Left hindlimb (tissue), 1 donor: ENCODE data around the gene ZNF205.
"Not testable (repeated sequence)": the region's sequence is repeated elsewhere in the genome, so short reads cannot be mapped to it uniquely, and the experiment has no call there.

Experiments
- DNase-seq: peaks from one replicate; pipeline ENCODE4 v3.0.0-alpha.2; 2018

The ZNF205 gene

DNA sequence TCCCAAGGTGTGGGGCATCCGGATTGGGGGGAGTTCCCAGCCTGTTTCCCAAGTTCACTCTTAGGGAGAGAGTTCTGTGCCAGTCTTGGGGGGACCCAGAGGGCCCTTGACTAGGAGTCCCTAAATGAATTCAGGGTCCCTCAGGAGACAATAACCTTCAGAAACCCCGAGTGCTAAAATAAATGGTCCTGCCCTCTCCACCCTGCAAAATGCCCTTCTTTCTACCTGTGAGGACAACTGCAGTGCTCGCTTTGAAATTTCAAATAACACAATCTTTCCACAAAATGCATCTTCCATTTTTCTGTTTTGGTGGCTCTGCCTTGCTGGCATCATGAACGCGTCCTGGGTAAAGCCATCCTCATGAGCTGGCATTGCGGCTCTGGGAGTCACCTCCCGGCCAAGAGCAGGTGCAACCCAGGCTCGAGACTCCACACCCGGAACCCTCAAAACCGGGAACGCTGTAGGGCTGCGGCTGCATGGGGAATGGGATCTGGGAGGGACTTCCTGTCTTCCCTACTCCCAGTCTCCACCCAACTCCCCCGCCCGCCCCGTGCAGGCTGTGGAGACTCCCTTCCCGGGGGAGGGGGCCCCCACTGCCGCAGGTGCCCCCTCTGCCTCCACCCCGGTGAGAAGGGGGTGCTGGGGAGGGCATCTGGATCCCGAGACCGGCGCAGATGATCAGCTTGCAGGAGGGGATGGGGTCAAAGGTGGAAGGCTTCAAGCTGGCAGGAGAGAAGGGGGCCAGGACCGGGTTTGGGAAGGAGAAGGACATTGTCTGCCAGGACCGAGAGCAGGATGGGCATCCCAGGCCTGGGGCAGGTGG is at the start of gene ZNF205:
ZNF205 (plus strand) TSS at position 529 of the 823 bp plus-strand sequence. CDS start 845 bp downstream, outside the sequence.
- peak; percentile 83 for DNase-seq

DNA sequence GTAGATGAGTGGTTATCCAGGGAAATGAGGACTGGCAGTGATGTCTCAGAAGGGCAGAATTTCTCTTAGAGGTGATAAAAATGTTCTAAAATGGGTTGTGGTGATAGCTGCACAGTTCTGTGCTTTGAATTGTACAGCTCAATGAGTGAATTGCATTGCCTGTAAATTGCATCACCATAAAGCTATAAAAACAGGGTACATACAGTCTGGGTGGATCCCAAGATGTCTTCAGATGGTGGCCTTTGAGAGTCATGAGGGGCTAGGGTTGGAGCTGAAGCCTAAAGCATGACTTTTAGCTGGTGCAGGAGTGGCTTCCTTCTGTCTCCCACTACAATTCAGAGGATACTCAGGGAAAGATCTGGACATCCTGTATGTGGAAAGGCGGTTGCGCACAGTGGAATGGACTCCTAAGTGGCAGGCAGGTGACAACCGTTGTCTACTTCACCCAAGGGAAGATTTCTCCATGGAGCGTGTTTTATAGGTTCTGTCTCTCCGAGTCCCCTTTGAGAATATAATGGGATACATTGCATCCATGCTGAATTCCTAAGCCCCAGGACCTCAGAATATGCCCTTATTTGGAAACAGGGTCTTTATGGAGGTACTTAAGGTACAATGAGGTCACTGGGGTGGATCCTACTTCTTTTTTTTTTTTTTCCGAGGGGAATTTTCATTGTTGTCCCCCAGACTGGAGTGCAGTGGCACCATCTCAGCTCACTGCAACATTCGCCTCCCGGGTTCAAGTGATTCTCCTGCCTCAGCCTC is 48.6 kb upstream of the ZNF205 start:
- no peak for DNase-seq

DNA sequence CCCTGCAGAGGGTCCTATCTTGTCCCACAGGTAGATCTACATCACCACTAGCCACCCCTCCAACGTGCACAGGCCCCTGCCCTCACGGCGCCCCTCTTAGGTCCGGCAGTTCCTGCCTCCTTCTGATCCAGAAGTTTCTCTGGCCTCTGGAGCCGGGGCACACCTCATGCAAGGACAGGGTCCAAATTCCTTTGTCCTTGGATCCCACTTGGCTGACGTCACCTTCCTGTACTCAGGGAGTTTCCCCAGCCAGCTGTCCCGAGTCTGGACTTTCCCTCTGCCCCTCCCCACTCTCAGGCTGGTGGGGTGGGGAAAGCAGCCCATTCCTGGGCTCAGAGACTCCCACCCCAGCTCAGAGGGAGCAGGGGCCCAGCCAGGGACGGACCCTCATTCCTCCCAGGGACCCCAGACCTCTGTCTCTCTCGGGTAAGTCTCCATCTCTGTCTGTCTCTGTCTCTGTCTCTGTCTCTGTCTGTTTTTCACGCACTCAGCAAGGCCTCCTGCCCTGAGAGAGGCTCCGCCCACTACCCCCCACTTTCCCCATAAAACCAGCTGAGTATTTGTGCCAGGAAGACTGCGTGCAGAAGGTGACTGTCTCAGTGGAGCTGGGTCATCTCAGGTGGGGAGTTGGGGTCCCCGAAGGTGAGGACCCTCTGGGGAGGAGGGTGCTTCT is 47.2 kb upstream of the ZNF205 start, which contains the start of gene IL32:
IL32 (plus strand) TSS at position 572 of the 673 bp plus-strand sequence. CDS start 172 bp downstream, outside the sequence.
- peak; percentile 77 for DNase-seq

DNA sequence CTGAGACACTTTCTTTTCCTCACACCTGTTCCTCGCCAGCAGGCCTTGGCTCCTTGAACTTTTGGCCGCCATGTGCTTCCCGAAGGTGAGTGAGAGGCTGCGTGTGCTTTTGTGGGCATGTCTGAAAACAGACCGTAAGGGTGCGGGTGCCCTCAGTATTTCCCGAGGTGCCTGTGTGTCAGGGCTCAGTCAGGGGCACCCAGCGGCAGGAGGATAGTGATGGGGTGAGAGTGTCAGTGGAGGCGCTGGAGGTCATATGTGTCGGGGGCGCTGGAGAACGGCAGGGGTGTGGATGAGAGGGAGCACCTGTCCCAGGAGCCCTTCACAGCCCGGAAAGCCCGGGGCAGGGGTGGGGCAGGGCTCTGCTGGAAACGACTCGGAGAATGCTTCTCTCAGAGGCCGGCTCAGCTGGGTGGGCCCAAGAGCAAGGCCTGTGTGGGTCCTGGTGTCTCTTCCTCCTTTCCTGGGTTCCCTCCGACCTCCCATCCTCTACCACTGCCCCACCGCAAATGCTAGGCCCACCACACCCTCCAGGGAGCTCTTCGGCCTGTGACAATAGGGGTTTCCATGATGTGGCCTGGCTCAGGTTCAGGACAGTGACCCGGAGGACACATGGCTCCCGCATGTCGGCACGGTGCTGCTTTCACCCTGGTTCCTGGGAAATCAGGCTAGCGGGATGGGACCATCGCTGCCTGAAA is 46.5 kb upstream of the ZNF205 start:
- DNase-seq: no peak

DNA sequence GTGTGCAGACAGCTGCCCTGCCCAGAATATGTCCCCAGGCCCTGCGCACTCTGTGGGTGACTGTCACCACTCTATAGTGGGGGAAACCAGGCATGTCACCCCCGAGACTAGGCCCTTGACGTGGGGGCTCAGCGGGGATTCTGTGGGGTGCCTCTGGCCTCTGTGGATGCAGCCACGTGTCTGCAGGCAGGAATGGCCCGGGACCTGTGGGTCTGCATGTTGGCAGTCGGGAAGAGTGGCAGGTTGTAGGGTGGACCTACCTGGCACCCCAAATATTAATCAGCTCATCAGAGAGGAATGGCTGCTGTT is 46.0 kb upstream of the ZNF205 start:
- no peak for DNase-seq

DNA sequence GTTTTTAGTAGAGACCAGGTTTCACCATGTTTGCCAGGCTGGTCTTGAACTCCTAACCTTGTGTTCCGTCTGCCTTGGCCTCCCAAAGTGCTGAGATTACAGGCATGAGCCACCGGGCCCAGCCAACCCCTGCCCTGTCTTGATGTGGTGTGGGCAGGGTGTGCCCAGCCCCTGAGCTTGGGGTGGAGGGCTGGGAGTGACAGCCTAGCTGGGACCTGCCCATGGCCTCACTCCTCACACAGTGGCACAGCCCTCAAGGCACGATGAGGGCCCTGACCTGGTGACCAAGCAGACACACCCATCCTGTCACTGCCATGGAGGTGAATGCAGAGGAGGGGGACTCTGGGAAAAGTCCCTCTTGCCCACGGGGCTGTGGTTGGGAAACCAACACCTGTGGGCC is 43.9 kb upstream of the ZNF205 start:
- no peak for DNase-seq

DNA sequence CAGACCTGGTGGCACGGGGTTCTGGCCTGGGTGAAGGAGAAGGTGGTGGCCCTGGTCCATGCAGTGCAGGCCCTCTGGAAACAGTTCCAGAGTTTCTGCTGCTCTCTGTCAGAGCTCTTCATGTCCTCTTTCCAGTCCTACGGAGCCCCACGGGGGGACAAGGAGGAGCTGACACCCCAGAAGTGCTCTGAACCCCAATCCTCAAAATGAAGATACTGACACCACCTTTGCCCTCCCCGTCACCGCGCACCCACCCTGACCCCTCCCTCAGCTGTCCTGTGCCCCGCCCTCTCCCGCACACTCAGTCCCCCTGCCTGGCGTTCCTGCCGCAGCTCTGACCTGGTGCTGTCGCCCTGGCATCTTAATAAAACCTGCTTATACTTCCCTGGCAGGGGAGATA is 43.2 kb upstream of the ZNF205 start:
- not testable (repeated sequence) for DNase-seq

DNA sequence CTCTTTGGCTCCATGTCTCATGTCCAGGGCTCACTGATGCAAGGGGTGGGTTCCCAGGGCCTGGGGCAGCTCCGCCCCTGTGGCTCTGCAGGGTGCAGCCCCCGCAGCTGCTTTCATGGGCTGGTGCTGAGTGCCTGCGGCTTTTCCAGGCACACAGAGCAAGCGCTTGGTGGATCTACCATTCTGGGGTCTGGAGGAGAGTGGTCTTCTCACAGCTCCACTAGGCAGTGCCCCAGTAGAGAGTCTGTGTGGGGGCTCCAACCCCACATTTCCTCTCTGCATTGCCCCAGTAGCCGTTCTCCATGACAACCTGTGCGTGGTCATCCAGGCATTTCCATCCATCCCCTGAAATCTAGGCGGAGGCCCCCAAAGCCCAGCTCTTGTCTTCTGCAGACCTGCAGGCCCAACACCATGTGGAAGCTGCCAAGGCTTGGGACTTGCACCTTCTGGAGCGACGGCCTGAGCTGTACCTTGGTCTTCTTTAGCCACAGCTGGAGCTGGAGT is 41.7 kb upstream of the ZNF205 start:
- no peak for DNase-seq

DNA sequence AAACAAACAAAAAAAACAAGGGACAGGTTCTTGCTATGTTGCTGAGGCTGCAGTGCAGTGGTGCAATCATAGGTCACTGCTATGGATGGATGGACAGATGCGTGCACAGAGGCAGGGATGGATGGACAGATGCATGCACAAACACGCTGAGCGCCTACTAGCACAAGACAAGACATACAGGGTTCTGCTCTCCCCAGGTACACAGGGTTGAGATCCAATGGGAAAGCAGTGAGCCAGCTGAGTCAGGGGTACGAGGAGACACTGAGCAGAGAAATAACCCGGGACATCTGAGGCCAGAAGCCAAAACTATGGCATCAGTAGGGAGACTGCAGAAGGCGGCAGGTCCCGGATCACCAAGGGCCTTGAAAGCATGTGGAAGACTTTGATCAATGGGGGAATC is 40.7 kb upstream of the ZNF205 start:
- no peak for DNase-seq

DNA sequence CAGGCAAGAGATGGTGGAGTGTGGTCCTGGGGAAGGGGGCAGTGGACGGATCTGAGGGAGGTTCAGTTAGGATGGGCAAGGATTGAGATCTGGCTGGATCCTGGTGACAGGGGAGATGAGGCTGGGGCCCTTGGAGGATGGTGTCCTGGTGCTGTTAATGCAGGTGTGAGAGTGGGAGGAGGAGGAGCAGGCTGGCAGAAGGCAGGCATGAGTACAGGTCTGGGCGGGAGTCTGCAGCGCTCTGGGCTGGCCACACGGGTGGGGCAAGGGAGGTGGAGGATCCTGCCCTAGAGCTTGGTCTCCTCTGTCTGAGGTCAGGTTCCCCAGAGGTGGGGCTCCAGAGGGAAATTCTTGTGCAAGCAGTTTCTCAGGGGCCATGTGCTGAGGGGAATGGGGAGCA is 40.2 kb upstream of the ZNF205 start:
- not testable (repeated sequence) for DNase-seq

DNA sequence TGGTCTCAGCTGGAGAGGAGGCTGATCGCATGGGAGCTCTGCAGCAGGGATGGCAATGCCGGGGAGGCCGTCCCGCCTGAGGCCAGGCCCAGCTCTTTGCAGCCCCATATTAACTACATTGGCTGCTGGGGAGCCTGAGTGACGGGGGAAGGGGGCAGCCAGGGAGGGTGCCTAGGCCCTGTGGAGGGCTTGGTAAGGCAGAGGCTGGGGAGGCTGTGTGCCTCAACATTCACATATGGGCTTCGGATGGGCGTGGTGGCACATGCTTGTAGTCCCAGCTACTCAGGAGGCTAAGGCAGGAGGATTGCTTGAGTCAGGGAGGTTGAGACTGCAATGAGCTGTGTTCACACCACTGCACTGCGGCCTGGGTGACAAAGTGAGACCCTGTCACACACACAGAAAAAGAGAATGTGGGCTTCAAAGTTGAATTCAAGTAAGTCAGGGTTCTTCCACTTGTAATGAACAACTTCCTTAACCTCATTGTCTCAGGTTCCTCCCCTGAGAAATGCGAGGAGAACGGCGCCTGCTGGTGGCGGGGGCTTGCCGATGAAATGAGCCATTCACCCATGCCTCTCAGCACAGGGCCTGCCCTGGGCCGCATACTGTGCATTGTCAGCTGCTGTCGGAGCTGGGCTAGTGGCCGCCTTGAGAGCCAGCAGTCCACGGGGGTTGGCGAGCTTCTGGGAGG is 39.7 kb upstream of the ZNF205 start:
- not testable (repeated sequence) for DNase-seq

DNA sequence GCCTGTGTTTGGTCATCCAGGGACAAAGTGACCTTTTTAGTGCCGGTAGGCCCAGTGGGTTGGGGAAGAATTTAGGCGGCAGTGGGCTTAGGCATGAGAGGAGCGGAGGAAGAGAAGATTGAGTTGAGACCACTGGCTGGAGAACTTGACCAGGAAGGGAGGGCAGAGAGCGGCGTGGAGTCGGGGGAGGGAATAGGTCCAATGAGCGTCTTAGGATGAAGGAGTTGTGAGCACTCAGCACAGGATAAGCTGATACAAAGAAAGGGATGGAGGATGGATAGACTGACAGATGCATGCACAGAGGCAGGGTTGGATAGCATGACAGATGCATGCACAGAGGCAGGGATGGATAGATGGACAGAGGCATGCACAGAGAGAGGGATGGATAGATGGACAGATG is 38.9 kb upstream of the ZNF205 start:
- DNase-seq: no peak

DNA sequence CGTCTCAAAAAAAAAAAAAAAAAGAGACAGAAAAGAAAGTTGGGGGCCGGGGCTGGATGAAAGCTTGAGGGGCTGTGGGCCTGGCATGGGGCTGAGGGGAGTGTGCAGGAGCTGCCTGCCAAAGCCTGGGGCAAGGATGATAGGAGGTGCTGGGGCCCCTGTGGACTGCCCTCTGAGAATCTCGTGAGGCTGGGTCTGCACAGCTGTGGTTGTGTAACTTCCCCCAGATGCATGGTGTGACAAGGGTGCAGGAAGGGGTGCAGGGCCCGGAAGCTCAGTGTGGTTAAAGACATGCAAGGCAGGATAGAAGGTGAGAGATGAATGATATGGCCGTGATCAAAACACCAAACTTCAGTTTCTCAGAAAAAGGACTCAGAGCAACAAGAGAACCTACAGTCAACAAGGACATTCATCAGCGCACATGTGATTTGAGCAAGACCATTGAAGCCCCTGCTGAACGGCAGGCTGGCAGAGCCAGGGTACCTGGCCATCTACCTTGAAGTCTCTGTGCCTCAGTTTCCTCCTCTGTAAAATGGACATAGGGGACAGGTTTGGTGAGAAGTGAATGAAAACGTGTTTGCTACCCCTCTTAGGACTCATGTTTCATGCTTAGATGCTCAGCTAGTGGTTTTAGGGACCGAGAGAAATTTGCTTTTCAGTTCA is 37.4 kb upstream of the ZNF205 start:
- no peak for DNase-seq

DNA sequence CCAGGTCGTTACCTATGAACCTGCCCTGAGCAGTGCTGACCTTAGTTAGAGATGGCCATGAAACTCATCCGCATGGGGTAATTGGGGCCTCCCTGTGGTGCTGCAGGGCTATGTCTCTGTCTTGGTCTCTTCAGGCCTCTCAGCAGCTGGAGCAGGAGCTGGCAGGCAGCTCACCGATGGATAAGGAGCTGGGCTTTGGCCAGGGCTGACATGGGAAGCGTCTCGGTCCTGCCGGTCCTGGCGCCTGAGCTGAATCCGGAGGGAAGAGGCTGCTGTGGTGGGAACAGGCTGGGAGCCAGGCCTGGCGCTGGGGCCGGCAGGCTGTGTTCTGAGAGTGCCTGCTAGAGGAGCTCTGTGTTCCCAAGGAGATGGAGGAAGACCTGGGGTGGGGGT is 36.9 kb upstream of the ZNF205 start:
- no peak for DNase-seq

DNA sequence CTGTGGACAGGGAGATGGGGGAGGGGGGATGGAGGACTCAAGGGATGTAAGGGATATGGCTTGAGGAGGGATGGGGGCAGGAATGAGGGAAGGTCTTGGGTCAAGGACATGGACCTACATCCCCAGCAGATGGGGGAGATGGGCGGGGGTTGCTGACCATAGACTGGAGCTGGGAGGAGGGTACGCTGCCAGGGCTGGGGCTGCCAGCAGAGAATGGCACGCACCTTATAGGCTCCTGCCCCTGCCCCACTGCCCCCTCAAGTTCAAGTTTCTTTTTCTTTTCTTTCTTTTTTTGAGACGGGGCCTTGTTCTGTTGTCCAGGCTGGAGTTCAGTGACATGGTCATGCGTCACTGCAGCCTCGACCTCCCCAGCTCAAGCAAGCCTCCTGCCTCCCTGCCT is 36.4 kb upstream of the ZNF205 start:
- DNase-seq: not testable (repeated sequence)

DNA sequence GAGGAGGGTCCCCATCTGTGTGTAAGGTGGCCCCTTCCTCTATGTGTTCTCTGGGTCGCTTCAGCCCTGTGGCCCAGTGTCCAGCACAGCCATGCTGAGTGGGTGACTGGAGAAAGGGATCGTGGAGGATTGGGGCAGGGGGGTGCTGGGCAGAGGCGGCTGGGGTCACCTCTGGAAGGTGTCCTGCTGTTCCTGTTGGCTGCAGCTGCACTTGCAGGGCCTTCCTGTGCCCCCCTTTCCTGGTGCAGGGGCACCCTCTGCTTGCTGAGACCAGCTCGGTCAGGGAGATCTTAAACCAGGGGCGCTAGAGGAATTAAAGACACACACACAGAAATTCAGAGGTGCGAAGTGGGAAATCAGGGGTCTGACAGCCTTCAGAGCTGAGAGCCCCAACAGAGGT is 35.8 kb upstream of the ZNF205 start:
- no peak for DNase-seq

DNA sequence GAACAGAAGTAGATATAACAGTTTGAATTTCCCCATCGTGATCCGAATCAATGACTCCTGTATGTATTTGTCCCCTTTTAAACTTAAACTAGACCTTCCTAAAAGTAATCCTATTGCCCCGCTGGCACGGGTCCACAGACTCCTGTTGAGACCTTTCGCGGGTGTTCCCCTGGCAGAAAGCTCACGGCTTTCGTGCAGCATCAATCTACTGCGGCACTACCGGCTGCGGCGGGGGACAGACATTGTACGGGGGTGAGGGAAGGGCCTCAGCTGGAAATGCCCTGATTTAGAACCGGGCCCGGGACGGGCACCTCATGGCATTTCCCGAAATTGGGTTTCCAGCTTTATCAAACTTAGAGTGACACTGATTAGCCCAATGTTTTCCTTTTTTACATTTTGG is 32.4 kb upstream of the ZNF205 start:
- no peak for DNase-seq

DNA sequence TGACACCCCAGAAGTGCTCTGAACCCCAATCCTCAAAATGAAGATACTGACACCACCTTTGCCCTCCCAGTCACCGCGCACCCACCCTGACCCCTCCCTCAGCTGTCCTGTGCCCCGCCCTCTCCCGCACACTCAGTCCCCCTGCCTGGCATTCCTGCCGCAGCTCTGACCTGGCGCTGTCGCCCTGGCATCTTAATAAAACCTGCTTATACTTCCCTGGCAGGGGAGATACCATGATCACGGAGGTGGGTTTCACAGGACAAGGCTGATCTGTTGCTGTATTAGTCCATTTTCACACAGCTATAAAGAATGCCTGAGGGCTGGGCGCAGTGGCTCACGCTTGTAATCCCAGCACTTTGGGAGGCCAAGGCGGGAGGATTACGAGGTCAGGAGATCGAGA is 30.4 kb upstream of the ZNF205 start:
- not testable (repeated sequence) for DNase-seq

DNA sequence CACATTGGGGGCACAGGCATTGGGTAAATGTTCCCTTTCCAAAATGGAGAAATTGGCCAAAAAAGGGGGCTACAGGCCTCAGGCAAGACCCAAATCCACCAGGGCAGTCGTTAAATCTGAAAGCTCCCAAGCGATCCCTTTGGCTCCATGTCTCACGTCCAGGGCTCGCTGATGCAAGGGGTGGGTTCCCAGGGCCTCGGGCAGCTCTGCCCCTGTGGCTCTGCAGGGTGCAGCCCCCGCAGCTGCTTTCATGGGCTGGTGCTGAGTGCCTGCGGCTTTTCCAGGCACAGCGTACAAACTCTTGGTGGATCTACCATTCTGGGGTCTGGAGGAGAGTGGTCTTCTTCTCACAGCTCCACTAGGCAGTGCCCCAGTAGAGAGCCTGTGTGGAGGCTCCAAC is 29.0 kb upstream of the ZNF205 start:
- not testable (repeated sequence) for DNase-seq

DNA sequence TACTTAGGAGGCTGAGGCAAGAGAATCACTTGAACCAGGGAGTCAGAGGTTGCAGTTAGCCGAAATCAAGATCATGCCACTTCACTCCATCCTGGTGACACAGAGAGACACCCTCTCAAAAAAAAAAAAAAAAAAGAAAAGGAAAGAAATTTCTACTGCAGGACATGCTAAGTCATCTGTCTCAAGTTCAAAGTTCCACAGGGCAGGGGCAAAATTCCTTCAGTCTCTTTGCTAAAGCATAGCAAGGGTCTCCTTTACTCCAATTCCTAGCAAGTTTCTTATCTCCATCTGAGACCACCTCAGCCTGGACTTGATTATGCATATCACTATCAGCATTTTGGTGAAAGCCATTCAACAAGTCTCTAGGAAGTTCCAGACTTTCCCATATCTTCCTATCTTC is 27.9 kb upstream of the ZNF205 start:
- DNase-seq: no peak

DNA sequence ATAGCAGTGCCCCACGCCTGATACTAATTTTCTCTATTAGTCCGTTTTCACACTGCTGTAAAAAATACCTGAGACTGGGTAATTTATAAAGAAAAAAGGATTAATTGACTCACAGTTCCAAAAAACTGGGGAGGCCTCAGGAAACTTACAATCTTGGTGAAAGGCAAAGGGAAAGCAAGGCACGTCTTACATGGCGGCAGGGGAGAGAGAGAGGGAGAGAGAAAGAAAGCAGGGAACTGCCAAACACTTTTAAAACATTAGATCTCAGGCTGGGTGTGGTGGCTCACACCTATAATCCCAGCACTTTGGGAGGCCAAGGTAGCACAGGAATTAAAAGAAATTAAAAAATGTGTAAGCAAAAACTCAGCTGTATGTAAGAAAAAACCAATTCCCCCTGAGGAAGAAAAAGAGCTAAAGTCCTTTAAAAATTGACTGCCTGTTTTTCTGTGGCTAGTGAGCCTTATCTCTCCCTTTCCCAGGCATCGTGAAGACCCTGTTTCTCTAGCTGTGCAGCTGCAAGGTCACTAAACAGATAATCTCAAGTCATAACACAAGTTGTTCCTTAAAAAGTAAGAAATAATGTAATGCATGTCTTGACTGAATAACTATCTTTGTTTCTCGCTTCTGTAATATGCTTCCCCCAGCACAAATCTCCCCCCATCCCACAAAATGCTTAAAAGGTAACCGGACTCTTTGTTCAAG is 27.3 kb upstream of the ZNF205 start:
- DNase-seq: no peak
